ENCODE results near the gene POLR1A.

DNA sequence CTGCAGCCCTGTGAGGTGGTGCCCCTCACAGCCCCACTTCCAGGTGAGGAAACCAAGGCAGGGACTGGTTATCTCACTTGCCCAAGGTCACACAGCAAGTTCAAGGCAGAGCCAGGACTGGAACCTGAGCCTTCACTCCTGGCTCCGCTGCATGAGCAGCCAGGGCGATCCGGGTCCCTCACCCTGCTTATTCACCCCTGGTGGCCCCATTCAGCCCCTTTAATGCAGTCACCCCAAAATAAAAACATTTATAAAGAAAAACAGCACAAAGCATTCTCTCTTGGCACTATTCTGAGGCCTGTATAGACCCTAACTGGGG lies 57.3 kb downstream of the POLR1A start:
- TF ChIP-seq CTCF (IDR thresholded peaks at IDR 0.05; ENCODE audit: poor library complexity), result no peak
- TF ChIP-seq EZH2phosphoT487 (IDR thresholded peaks at IDR 0.05; ENCODE audit: low read depth, severe bottlenecking, unreplicated experiment), result no peak
